ENCODE results near the gene PRKAB1.

The PRKAB1 gene

GRCh38 chr12:119631930-119632678, 35.8 kb upstream of the PRKAB1 start:
- TF ChIP-seq POLR2AphosphoS5 (IDR thresholded peaks at IDR 0.05; ENCODE audit: low read depth, low read length) (no peak), FOXP2 (optimal IDR thresholded peaks at IDR 0.05; ENCODE audit: borderline replicate concordance, extremely low read depth, extremely low read length, insufficient read depth) (no peak), TAF1 (IDR thresholded peaks at IDR 0.05; ENCODE audit: borderline replicate concordance, insufficient read depth, low read length) (no peak), SIN3A (IDR thresholded peaks at IDR 0.05; ENCODE audit: borderline replicate concordance, insufficient read depth, low read length) (no peak)
- TF ChIP-seq, protein P1, sequence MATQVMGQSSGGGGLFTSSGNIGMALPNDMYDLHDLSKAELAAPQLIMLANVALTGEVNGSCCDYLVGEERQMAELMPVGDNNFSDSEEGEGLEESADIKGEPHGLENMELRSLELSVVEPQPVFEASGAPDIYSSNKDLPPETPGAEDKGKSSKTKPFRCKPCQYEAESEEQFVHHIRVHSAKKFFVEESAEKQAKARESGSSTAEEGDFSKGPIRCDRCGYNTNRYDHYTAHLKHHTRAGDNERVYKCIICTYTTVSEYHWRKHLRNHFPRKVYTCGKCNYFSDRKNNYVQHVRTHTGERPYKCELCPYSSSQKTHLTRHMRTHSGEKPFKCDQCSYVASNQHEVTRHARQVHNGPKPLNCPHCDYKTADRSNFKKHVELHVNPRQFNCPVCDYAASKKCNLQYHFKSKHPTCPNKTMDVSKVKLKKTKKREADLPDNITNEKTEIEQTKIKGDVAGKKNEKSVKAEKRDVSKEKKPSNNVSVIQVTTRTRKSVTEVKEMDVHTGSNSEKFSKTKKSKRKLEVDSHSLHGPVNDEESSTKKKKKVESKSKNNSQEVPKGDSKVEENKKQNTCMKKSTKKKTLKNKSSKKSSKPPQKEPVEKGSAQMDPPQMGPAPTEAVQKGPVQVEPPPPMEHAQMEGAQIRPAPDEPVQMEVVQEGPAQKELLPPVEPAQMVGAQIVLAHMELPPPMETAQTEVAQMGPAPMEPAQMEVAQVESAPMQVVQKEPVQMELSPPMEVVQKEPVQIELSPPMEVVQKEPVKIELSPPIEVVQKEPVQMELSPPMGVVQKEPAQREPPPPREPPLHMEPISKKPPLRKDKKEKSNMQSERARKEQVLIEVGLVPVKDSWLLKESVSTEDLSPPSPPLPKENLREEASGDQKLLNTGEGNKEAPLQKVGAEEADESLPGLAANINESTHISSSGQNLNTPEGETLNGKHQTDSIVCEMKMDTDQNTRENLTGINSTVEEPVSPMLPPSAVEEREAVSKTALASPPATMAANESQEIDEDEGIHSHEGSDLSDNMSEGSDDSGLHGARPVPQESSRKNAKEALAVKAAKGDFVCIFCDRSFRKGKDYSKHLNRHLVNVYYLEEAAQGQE (IDR thresholded peaks at IDR 0.05; ENCODE audit: insufficient read depth in 1 of 2, low read depth in 2 of 2, low read length in 2 of 2), result no peak

GRCh38 chr12:119634743-119635142, 33.2 kb upstream of the PRKAB1 start:
- TF ChIP-seq SIN3A (IDR thresholded peaks at IDR 0.05; ENCODE audit: borderline replicate concordance, insufficient read depth, low read length) (no peak), TAF1 (IDR thresholded peaks at IDR 0.05; ENCODE audit: borderline replicate concordance, insufficient read depth, low read length) (no peak), FOXP2 (optimal IDR thresholded peaks at IDR 0.05; ENCODE audit: borderline replicate concordance, extremely low read depth, extremely low read length, insufficient read depth) (no peak), POLR2AphosphoS5 (IDR thresholded peaks at IDR 0.05; ENCODE audit: low read depth, low read length) (no peak)
- TF ChIP-seq, protein P1 (IDR thresholded peaks at IDR 0.05; ENCODE audit: insufficient read depth in 1 of 2, low read depth in 2 of 2, low read length in 2 of 2), result no peak

DNA sequence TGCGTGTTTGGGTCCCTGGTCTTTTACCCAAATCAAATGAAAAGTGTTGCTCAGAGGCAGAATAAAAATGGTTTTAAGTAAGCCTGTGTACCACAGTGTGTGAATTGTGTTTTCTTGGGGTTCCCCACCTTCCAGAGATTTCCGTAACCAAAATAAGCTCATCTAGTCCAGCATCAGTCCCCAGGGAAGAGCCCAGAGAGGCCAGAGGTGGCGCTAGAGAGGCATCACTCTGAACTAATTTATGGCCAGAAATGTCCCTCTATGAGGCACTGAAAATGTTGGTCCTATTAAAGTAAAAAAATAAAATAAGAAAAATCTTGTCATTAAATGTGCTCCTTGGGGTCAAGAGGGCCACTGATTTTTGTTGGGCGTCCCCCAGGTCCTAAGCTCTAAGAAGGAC, 24.9 kb upstream of the PRKAB1 start:
- TF ChIP-seq, protein P1 (IDR thresholded peaks at IDR 0.05; ENCODE audit: insufficient read depth in 1 of 2, low read depth in 2 of 2, low read length in 2 of 2), result no peak
- no peak for TF ChIP-seq FOXP2 (optimal IDR thresholded peaks at IDR 0.05; ENCODE audit: borderline replicate concordance, extremely low read depth, extremely low read length, insufficient read depth)
- no peak for TF ChIP-seq SIN3A (IDR thresholded peaks at IDR 0.05; ENCODE audit: borderline replicate concordance, insufficient read depth, low read length)
- TF ChIP-seq TAF1 (IDR thresholded peaks at IDR 0.05; ENCODE audit: borderline replicate concordance, insufficient read depth, low read length), result no peak
- no peak for TF ChIP-seq POLR2AphosphoS5 (IDR thresholded peaks at IDR 0.05; ENCODE audit: low read depth, low read length)

DNA sequence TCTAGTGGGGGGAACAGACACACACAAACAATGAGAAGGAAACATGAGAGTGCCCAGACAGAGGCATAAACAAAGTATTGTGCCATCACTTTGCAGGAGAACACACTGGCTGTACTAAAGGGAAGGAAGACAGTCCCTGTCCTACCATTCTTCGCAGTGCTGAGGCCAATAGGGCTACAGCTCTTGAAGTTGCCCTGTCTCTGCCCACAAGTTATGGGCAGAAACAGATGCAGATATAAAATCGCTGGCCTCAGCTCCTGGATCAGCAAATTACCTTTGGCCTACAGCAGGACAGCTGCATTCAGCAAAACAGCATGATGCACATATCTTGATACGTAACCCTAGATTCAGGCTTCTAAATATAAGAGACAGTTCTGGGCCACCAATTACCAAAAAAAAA, 23.0 kb upstream of the PRKAB1 start:
- TF ChIP-seq FOXP2 (optimal IDR thresholded peaks at IDR 0.05; ENCODE audit: borderline replicate concordance, extremely low read depth, extremely low read length, insufficient read depth) (no peak), POLR2AphosphoS5 (IDR thresholded peaks at IDR 0.05; ENCODE audit: low read depth, low read length) (no peak), SIN3A (IDR thresholded peaks at IDR 0.05; ENCODE audit: borderline replicate concordance, insufficient read depth, low read length) (no peak), TAF1 (IDR thresholded peaks at IDR 0.05; ENCODE audit: borderline replicate concordance, insufficient read depth, low read length) (no peak)
- TF ChIP-seq, protein P1 (IDR thresholded peaks at IDR 0.05; ENCODE audit: insufficient read depth in 1 of 2, low read depth in 2 of 2, low read length in 2 of 2), result no peak

Measured in PFSK-1 (cell line).